ENCODE data around the gene CDCA7.

The CDCA7 gene

DNA sequence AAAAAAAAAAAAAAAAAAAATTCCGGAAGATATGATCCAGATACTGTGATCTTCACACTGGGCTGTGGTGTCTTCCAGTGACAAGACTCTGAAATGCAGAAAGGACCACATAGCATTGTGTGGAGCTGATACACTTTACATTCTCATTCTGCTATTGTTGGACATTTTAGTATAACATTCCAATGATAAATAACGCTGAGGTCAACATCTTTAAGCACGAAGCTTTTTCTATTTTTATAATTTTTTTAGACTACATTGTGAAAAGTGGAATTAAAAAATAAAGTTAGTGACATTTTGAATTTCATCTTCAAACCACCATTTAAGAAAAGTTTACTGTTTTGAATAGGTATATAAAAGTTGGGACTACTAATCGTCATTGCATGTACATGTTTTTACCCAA is 62.7 kb downstream of the CDCA7 start:
- Histone ChIP-seq H3K36me3 (ENCODE audit: low read depth) (no peaks in the 10 kb centered on the region), H3K27me3 (ENCODE audit: insufficient read depth, poor library complexity, severe bottlenecking) (no peaks in the 10 kb centered on the region), H3K4me1 (ENCODE audit: insufficient read depth, poor library complexity, severe bottlenecking) (peaks cover 18% of the 10 kb centered on the region), H3K27ac (ENCODE audit: poor library complexity, severe bottlenecking) (no peak overlapping the region), H3K4me3 (ENCODE audit: severe bottlenecking) (no peak overlapping the region), H3K9me3 (ENCODE audit: severe bottlenecking) (no peaks in the 10 kb centered on the region)
- DNase-seq (ENCODE audit: low spot score): no peak
- TF ChIP-seq, protein P1, sequence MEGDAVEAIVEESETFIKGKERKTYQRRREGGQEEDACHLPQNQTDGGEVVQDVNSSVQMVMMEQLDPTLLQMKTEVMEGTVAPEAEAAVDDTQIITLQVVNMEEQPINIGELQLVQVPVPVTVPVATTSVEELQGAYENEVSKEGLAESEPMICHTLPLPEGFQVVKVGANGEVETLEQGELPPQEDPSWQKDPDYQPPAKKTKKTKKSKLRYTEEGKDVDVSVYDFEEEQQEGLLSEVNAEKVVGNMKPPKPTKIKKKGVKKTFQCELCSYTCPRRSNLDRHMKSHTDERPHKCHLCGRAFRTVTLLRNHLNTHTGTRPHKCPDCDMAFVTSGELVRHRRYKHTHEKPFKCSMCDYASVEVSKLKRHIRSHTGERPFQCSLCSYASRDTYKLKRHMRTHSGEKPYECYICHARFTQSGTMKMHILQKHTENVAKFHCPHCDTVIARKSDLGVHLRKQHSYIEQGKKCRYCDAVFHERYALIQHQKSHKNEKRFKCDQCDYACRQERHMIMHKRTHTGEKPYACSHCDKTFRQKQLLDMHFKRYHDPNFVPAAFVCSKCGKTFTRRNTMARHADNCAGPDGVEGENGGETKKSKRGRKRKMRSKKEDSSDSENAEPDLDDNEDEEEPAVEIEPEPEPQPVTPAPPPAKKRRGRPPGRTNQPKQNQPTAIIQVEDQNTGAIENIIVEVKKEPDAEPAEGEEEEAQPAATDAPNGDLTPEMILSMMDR (IDR thresholded peaks at IDR 0.05; ENCODE audit: poor library complexity, severe bottlenecking): no peak
- no peak for ATAC-seq (ENCODE audit: low read depth)

DNA sequence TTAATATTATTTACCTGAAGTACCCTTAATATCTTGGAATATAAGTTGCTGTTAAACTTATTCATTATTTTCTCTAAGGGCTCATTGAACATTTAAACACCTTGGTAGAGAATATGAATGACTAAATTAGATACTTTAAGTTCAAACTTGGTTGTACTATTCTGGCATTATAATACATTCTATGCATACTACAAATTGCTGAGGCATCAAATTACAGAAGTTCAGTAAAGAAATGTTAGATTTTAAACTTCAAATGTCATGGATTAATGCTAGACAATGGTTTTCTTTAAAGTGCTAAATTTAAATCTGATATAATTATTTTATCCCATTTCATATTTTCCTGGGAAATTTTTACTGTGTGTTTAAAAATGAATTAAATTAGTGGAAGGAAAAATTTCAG is 63.1 kb downstream of the CDCA7 start:
- H3K4me3 ChIP-seq (ENCODE audit: severe bottlenecking): no peak overlapping the region
- H3K27me3 ChIP-seq (ENCODE audit: insufficient read depth, poor library complexity, severe bottlenecking): no peaks in the 10 kb centered on the region
- DNase-seq (ENCODE audit: low spot score): no peak
- peaks cover 18% of the 10 kb centered on the region for H3K4me1 ChIP-seq (ENCODE audit: insufficient read depth, poor library complexity, severe bottlenecking)
- no peaks in the 10 kb centered on the region for H3K9me3 ChIP-seq (ENCODE audit: severe bottlenecking)
- no peak overlapping the region for H3K27ac ChIP-seq (ENCODE audit: poor library complexity, severe bottlenecking)
- no peaks in the 10 kb centered on the region for H3K36me3 ChIP-seq (ENCODE audit: low read depth)
- TF ChIP-seq, protein P1 (IDR thresholded peaks at IDR 0.05; ENCODE audit: poor library complexity, severe bottlenecking): no peak
- ATAC-seq (ENCODE audit: low read depth): no peak
